AG04450 (cell line): ENCODE measurements around the gene PPARG. TPM values are rescaled to one million over a fixed set of nuclear protein-coding genes. Genes with fewer than 3 reads are reported as not detected.
A peak's percentile ranks its signal among the peaks of the same experiment; 100 is the strongest.

Experiments used
- CTCF ChIA-PET: fragments of 300-600, 350-600 bp; formaldehyde crosslinking; extraction: SDS; loops from one replicate; lab custom pipeline; 2022; ENCODE audit warnings: antibody characterized with exemption, inconsistent platforms; lab: Charles Lee
- POLR2A ChIA-PET: fragments of 350-600 bp; formaldehyde crosslinking; extraction: SDS; loops from one replicate; lab custom pipeline; 2021; ENCODE audit warnings: antibody characterized with exemption, inconsistent platforms; lab: Yijun Ruan, JAX
- DNase-seq: peaks from one replicate; pipeline ENCODE4 v3.0.0-alpha.2; 2011; ENCODE audit warnings: low read depth, low spot score
- H3K27ac ChIP-seq: one replicate; pipeline ENCODE4 v1.5.1; 2012; ENCODE audit warnings: low read depth, low read length, control low read depth
- H3K27me3 ChIP-seq: one replicate; pipeline ENCODE4 v1.6.0; 2012; ENCODE audit warnings: low read length; ENCODE audit not compliant: control insufficient read depth, insufficient read depth
- H3K4me3 ChIP-seq: 2 replicates; pipeline ENCODE4 v1.5.1; 2011; ENCODE audit warnings: mild to moderate bottlenecking, low read depth, low read length, control low read depth
- H3K9me3 ChIP-seq: 2 replicates; pipeline ENCODE4 v1.5.1; 2012; ENCODE audit warnings: low read length; ENCODE audit not compliant: control insufficient read depth, insufficient read depth
- polyA plus RNA-seq: library from polyadenylated mRNA; depleted of rRNA; stranded (reverse); fragments of >200 nt; gene quantifications from 2 replicates; pipeline ENCODE4 v1.2.3, GENCODE V29; 2011
- TF ChIP-seq, protein P1 (sequence below): IDR thresholded peaks from 2 replicates; pipeline ENCODE4 v1.5.1; 2011; ENCODE audit warnings: low read depth, low read length, control low read depth, inconsistent platforms

The PPARG gene
- polyA plus RNA-seq, 1 experiment: 33.8 TPM

DNA sequence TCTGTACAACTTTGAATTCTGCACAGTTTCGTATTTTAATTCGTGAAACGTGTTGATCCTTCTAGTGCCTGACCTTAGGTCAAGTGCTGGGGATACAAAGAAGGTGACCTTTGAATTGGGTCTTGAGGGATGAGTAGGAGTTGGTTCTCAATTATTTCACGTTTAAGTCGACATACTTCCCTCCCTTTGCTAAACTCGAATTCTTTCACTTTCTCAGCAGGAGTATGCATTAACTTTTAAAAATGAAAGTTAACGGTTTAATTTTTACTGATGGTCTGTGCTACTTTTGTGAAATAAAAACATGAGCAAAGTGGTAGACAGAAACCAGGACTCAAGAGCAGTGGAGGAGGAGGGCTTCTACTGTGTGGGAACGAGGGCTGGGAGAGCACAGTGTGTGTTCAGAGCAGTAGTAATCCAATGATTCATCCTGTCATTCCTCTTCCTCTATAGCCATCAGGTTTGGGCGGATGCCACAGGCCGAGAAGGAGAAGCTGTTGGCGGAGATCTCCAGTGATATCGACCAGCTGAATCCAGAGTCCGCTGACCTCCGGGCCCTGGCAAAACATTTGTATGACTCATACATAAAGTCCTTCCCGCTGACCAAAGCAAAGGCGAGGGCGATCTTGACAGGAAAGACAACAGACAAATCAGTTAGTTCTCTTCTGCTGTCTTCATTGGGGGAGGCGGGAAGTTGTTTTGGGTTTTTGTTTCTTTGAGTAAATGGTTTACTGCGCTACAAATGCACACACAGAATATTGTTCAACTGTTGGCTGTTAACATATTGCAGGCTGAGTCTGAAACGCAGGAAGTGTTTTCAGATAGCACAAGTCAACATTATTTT is 116.8 kb downstream of the PPARG start:
- POLR2A ChIA-PET: interaction anchor here (0.6 kb wide), 1 partner anchor 327 kb away, joined by 3 read pairs; no protein-coding TSS in a partner anchor

DNA sequence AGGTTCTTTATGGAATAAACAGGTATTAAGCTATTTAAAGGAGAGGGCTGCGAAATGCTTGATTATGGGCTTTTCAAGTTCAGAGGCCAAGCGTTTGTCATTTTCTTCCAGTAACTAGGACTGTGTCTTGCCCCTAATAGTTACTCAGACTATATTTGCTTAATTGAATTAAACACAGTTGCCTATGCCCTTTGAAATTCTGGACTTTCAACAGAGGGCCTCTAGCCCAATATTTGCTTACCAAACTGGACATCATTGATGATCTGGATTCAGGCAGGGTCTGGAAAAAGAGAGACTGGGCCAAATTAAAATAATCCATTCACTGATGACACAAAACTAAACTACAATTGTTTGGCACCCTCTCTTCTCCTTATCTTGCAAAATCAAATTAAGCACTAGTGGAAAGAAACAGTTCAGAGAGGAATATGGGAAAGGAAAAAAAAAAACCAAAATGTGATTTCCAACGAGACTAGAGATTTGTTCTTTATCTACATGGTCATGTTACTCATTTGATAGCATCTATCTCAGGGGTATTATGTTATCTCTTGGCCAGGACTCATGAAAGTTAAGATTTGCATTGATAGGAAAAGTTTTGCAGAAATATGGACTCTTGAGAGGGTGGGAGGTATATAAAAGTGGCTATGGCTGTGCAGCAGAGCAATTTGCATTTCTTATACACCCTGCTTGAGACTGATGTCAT is 120.3 kb downstream of the PPARG start:
- Histone ChIP-seq H3K9me3 (no peaks in the 10 kb centered on the region), H3K27me3 (no peaks in the 10 kb centered on the region), H3K27ac (no peak overlapping the region), H3K4me3 (no peak overlapping the region)
- CTCF ChIA-PET: interaction anchor here (1.0 kb wide), 1 partner anchor 59 kb away, joined by 3 read pairs; no protein-coding TSS in a partner anchor
- POLR2A ChIA-PET: no interaction called here
- no peak for DNase-seq
- TF ChIP-seq, protein P1, sequence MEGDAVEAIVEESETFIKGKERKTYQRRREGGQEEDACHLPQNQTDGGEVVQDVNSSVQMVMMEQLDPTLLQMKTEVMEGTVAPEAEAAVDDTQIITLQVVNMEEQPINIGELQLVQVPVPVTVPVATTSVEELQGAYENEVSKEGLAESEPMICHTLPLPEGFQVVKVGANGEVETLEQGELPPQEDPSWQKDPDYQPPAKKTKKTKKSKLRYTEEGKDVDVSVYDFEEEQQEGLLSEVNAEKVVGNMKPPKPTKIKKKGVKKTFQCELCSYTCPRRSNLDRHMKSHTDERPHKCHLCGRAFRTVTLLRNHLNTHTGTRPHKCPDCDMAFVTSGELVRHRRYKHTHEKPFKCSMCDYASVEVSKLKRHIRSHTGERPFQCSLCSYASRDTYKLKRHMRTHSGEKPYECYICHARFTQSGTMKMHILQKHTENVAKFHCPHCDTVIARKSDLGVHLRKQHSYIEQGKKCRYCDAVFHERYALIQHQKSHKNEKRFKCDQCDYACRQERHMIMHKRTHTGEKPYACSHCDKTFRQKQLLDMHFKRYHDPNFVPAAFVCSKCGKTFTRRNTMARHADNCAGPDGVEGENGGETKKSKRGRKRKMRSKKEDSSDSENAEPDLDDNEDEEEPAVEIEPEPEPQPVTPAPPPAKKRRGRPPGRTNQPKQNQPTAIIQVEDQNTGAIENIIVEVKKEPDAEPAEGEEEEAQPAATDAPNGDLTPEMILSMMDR: no peak

More for the DNA sequence above, 116.8 kb downstream of the PPARG start:
- Histone ChIP-seq H3K27me3 (no peaks in the 10 kb centered on the region), H3K4me3 (no peak overlapping the region), H3K27ac (peak overlapping the region; percentile 32), H3K9me3 (no peaks in the 10 kb centered on the region)
- CTCF ChIA-PET: no interaction called here
- DNase-seq: peak; percentile 86
- TF ChIP-seq, protein P1: no peak

DNA sequence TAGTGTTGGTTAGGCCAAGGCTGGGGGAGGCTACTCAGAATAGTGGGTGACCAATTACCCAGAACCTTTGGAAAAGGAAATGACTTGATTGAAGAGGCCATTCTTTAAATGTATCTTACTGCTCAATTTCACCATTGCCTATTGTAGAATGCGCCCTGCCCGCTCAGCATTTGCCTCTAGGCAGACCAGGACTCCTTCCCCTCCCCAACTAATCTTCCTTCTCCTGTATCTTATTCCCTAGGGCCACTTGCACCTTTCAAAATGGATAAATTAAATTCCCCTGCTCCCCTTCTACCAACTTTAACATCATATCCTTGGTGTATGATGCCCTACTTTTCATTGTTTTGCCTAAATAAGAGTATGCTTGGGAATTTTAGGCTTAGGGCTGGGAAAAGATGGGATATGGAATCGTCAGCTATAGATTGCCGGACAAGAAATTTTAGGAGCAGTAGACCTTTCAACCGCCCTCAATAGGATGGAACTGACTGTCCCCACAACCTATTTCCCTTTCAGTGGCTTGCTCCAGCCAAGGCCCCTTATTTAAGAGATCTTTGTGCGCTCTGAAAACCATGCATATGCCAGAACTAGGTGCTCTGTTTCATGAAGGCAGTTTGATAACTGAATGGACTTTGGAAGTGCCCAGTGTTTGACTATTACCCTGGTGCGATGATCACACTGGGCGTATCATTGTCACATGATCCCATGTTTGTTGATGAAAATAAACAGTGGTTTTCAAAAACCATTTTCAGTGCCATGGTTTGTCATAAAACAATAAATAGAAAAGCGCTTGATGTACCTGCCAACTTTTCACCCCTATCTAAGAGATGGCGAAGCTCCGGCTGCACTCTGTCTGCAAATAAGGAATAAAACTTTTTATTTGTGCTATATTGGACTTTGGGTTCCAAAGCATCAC is 121.1 kb downstream of the PPARG start:
- no peak overlapping the region for H3K27ac ChIP-seq
- H3K27me3 ChIP-seq: no peaks in the 10 kb centered on the region
- ChIA-PET POLR2A (no interaction called here), CTCF (no interaction called here)
- no peak overlapping the region for H3K4me3 ChIP-seq
- H3K9me3 ChIP-seq: no peaks in the 10 kb centered on the region
- TF ChIP-seq, protein P1: no peak
- DNase-seq: no peak

DNA sequence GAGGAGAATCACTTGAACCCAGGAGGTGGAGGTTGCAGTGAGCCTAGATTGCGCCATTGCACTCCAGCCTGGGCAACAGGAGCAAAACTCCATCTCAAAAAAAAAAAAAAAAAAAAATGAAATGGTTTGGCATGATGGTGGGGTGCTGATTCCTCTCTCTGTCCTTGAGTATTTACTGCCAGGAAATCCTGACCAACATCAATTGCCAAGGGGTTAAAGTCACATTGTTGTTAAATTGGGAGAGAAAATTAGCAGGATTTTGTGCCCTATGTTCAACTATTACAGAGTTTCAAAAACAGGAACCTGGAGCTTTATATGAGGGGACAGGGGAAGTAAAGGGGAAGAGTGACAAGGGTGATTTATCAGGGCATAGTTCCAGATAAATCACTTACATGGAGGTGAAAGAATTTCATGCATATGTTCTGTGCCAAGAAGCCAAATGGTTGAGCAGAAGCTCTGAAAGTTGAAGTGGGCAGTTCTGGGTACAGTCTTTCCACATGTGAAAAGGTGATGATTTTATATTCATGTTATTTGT is 124.9 kb downstream of the PPARG start:
- no peak overlapping the region for H3K27ac ChIP-seq
- ChIA-PET CTCF (no interaction called here), POLR2A (interaction anchor here (0.7 kb wide), 1 partner anchor 106 kb away, joined by 6 read pairs; no protein-coding TSS in a partner anchor)
- H3K4me3 ChIP-seq: no peak overlapping the region
- TF ChIP-seq, protein P1: no peak
- H3K27me3 ChIP-seq: no peaks in the 10 kb centered on the region
- no peaks in the 10 kb centered on the region for H3K9me3 ChIP-seq
- DNase-seq: no peak
